WTC11 (cell line): Measurements from ENCODE around the gene NLRC4.

Source experiments
- ARID4B ChIP-seq: sonication (generic); formaldehyde crosslinking; IDR thresholded peaks from 2 replicates; pipeline ENCODE4 v1.8.0; 2023; ENCODE audit warnings: missing genetic modification reagents, mild to moderate bottlenecking, borderline replicate concordance
- ATF6 ChIP-seq: sonication (generic); formaldehyde crosslinking; IDR thresholded peaks from 2 replicates; pipeline ENCODE4 v1.8.1; 2023; ENCODE audit warnings: mild to moderate bottlenecking, missing genetic modification reagents
- CREM ChIP-seq: sonication (generic); formaldehyde crosslinking; IDR thresholded peaks from 2 replicates; pipeline ENCODE4 v1.8.1; 2022; ENCODE audit warnings: mild to moderate bottlenecking, missing genetic modification reagents, moderate library complexity
- CTCF ChIP-seq: fragments of 200-600 bp; IDR thresholded peaks from 2 replicates; pipeline ENCODE4 v1.8.0; 2022; ENCODE audit warnings: antibody characterized with exemption
- IRF1 ChIP-seq: sonication (generic); formaldehyde crosslinking; IDR thresholded peaks from 2 replicates; pipeline ENCODE4 v1.8.0; 2023; ENCODE audit warnings: missing genetic modification reagents
- KAT7 ChIP-seq: sonication (generic); formaldehyde crosslinking; IDR thresholded peaks from 2 replicates; pipeline ENCODE4 v1.8.1; 2023; ENCODE audit warnings: missing genetic modification reagents, mild to moderate bottlenecking, borderline replicate concordance
- MAX ChIP-seq: sonication (generic); formaldehyde crosslinking; IDR thresholded peaks from 2 replicates; pipeline ENCODE4 v1.8.0; 2022; ENCODE audit warnings: mild to moderate bottlenecking, missing genetic modification reagents
- MLX ChIP-seq: sonication (generic); formaldehyde crosslinking; IDR thresholded peaks from 2 replicates; pipeline ENCODE4 v1.8.1; 2023; ENCODE audit warnings: mild to moderate bottlenecking, missing genetic modification reagents, moderate library complexity
- NFATC4 ChIP-seq: fragments of 250-450 bp; sonication (Bioruptor Pico); IDR thresholded peaks from 2 replicates; pipeline ENCODE4 v1.9.0; 2021; ENCODE audit warnings: mild to moderate bottlenecking
- NR2C2 ChIP-seq: sonication (generic); formaldehyde crosslinking; IDR thresholded peaks from 2 replicates; pipeline ENCODE4 v1.8.0; 2022; ENCODE audit warnings: mild to moderate bottlenecking, missing genetic modification reagents
- SP1 ChIP-seq: sonication (generic); formaldehyde crosslinking; conservative IDR thresholded peaks from 2 replicates; pipeline ENCODE4 v1.8.1; 2022; ENCODE audit warnings: missing genetic modification reagents
- USF1 ChIP-seq: sonication (generic); formaldehyde crosslinking; IDR thresholded peaks from 2 replicates; pipeline ENCODE4 v1.8.0; 2022; ENCODE audit warnings: mild to moderate bottlenecking, missing genetic modification reagents

- TF ChIP-seq IRF1 (CRISPR knock-in tag) = no peak
- TF ChIP-seq ARID4B (CRISPR knock-in tag) = no peak
- no peak for TF ChIP-seq CREM (CRISPR knock-in tag)
- no peak for TF ChIP-seq NR2C2 (CRISPR knock-in tag)
- no peak for TF ChIP-seq MAX (CRISPR knock-in tag)
- TF ChIP-seq USF1 (CRISPR knock-in tag) = no peak
- no peak for TF ChIP-seq NFATC4
- no peak for TF ChIP-seq KAT7 (CRISPR knock-in tag)
- no peak for TF ChIP-seq CTCF
- TF ChIP-seq MLX (CRISPR knock-in tag) = no peak
- no peak for TF ChIP-seq SP1 (CRISPR knock-in tag)
- no peak for TF ChIP-seq ATF6 (CRISPR knock-in tag)
Measured at GRCh38 chr2:32220445-32220844, 44.2 kb downstream of the NLRC4 start.
